ENCODE data around the gene TCP11.

TCP11 gene

DNA sequence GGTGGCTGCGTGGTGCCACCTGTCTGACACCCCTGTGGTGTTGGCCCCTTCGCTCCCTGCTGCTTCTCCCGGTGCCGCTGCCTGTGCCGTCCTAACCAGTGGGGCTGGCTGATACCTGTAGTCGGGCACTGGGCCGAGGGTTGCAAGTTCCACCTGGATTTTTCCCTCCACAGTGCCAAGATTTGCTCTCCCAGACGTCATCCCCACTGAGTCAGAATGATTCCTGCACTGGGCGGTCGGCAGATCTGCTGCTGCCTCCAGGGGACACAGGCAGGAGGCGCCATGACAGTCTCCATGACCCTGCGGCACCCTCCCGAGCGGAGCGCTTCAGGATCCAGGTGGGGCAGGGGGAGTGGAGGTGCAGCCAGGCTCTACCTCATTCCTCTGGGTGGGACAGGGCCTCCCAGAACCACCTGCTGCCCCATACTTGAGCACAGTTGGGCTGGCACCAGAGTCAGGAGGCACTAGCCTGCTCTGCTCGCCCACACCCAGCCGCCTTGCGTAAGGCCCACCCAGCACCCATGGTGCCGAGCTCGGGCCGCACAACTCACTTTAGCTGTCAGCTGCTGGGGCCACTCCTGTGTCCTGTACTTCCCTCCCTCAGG is 60.2 kb downstream of the TCP11 start:
- DNase-seq (ENCODE audit: low read depth in 2 of 2) = no peak

DNA sequence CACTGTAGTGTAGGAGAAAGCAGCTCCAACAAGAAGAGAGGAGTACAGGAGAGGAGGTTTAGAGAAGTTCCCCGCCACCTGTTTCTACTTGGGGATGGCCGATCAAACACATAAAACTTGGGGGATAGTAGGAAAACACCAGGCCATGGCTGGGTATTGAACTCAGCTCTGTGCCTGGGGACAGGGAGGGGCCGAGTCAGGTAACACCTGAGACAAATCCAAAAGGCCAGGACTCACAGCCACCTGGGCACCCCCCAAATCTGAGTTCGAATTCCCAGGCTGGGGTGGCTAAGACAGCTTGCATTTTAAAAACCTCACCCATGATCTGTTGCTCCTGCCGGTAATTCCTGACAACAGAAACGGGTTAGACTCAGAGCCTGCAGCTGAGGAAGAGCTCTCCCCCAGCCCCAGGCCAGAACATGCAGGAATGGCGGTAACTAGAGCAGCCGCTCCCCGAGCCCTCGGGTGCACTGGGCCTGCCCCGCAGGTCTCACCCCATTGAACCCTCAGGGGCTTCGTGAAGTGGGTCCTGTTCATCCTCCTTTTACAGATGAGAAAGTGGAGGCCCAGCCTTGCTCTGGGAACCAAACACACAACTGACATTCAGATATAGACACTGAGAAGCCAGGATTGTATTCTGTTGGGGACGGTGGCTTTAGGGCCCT is 61.0 kb downstream of the TCP11 start:
- no peak for DNase-seq (ENCODE audit: low read depth in 2 of 2)

DNA sequence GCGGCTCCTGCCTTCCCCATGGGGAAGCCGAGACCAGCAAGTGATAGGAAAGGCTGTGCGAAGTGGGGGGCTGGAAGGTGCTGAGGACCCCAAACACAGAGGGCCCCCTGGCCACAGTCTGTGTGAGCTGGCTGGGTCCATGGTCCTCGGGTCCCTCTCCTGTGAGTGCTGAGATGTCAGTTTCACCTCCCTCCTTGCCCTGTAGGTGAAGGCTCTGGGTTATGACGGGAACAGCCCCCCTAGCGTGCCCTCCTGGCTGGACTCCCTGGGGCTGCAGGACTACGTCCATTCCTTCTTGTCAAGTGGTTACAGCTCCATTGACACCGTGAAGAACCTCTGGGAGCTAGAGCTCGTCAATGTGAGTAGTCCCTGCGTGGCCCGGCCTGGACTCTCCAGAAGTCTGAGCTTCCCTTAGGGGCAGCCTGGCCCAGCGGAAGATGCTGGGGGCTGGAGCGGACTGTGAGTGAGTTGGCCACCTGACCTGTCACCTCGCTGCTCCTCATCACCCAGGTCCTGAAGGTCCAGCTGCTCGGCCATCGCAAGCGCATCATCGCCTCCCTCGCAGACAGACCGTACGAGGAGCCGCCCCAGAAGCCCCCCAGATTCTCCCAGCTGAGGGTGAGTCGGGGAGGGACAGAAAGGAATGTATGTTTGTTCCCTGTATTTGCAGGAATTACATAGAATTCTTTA is 61.7 kb downstream of the TCP11 start:
- no peak for DNase-seq (ENCODE audit: low read depth in 2 of 2)

DNA sequence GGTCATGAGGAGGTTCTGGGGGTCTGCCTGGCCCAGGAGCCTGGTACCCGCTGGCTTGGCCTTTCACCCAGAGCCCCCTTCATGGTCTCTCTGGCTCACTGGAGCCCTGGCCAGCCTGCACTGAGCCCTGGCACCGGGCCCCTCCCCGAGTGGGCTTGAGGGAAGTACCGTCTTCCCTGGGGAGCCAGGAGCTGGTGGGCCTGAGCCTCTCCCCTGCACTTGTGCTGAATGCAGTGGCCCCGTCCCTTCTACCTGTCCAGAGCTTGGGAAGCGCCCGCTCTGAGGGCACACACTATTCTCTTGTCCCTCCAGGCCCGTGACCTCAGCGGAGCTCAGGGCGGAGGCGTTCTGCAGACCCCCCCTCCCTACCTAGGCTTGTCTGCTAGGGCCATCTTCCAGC is 62.2 kb downstream of the TCP11 start:
- DNase-seq (ENCODE audit: low read depth in 2 of 2) = no peak

DNA sequence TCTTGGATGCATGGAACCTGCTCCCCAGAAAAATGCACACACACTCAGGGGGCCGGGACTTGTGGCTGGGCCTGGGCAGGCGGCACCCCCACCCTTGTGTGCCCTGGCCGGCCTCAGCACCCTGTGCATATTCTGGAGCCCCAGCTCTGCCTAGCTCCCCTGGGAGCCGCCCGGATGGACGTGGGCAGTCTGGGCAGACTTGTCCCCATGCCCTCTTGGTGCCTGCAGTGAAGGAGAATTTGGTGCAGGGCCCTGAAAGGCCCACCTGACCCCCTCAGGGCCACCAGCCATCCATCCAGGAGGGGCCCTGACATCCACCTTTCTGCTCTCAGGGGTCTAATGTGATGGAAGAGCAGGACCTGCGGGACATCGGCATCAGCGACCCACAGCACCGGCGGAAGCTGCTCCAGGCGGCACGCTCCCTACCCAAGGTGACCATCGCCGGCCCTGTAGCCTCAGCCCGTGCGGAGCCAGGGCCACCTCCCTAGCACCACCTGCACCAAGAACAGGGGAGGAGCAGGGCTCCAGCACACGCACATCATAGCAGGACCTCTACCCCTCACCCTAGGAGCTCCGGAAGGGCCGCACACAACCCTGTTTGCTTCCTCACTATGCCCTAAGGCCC is 62.8 kb downstream of the TCP11 start:
- no peak for DNase-seq (ENCODE audit: low read depth in 2 of 2)

DNA sequence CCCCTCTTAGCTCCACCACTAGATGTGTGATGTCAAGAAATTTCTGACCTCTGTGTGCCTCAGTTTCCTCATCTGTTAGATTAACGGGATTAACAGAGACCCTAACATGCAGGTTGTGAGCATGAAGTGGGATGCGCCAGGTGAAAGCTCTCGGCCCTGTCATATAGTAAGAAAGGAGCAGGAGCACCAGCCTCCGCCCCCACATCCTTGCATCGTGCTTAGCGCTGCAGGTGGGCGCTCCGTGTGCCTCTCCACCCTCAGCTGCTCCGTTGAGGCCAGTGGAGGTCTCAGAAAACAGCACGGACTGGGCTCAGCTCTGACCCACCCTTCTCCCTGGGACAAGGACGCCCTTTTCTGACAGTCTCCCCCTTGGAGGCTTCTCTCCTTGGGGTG is 63.4 kb downstream of the TCP11 start:
- no peak for DNase-seq (ENCODE audit: low read depth in 2 of 2)

DNA sequence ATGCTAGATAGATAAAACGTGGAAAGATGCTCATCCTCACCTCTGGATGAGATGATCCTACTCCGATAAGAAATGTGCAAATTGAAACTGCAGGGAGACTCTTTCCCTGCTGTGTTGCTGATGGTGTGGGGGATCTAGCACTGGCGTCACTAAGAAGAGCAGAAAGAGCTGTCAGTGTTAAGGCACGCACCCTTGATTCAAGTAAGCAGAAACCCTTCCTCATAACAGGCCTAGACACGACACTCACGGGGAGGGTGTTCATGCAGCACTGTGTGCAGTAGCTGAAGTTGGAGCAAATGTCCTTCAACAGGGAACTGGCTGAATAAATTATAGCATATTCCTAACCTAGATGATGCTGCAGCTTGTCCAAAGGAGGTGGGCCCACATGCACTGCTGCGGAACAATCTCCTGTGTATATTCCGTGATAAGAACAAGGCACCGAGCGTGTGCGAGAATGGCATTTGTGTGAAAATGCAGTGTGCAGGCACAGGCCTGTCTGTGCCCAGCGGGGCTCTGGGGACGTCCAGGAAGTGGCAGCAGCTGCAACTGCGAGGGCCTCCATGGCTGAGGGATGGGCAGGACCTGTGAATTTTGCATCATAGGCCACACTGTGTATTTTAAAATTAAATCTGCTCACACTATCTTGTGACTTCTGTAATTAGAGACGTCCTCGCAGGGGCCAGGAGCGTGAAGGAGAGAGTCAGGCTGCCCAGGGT is 64.0 kb downstream of the TCP11 start:
- no peak for DNase-seq (ENCODE audit: low read depth in 2 of 2)

DNA sequence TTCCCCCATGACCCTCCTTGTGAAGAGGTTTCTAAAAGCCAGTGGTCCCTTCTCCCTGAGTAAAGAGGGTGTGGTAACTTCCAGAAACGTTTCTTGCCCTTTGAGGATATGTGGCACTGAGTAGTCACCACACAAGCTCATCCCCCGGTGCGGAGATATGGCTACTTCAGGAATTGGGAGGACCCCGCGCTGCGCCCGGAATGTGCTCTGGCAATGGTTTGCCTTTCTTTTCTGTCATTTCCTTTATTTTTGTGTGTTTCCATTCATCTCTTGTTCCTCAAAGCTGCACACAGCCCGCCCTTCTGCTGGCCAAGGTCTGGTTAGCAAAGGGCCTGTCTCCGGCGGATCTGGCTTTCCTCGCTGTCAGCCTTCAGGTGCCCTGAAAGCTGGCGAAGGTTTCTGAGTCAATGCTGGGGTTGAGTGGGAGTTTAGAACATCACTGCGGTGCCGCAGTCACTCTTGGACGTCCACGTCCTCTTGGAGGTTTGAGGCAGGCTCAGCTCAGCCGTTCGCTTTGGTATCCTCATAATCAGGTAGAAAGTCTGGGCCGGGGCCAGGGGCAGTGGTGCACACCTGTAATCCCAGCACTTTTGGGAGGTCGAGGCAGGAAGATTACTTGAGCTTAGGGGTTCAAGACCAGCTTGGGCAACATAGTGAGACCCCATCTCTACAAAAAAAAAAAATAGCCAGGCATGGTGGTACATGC is 67.2 kb downstream of the TCP11 start:
- DNase-seq (ENCODE audit: low read depth in 2 of 2) = no peak

DNA sequence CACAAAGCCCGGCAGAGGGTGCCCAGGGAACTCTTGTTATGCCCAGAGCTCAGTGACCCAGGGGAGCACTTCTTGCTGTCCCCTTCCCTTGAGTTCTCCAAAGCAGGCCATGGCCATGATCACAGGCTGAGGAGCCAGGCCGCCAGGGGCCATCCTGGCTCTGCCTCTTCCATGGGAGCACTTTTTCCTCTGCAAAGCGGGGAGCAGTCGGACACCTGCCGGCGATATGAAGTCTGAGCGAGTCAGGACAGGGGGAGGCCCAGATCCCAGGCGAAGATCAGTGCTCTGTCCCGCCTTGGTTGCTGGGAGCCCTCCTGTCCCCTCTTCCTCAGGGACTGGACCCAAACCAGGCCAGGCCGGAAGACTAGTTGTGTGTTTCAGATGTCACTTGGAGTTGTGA is 67.9 kb downstream of the TCP11 start:
- DNase-seq (ENCODE audit: low read depth in 2 of 2) = no peak

DNA sequence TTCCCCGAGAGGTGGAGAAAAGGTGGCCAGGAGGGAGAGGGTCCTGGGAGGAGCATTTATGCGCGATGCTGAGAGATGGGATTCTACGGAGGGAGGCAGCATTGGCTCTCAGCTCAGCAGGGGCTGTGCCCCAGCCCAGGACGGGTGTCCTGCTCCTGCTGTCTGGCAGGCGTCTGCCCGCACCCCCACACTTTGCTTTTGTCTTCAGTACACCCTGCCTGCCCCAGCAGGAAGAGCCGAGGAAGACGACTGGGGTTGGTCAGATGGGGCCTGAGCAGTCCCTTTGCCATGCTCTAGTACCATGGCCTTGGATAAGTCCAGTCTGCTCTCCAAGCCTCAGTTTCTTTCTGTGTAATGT is 68.5 kb downstream of the TCP11 start:
- no peak for DNase-seq (ENCODE audit: low read depth in 2 of 2)

DNA sequence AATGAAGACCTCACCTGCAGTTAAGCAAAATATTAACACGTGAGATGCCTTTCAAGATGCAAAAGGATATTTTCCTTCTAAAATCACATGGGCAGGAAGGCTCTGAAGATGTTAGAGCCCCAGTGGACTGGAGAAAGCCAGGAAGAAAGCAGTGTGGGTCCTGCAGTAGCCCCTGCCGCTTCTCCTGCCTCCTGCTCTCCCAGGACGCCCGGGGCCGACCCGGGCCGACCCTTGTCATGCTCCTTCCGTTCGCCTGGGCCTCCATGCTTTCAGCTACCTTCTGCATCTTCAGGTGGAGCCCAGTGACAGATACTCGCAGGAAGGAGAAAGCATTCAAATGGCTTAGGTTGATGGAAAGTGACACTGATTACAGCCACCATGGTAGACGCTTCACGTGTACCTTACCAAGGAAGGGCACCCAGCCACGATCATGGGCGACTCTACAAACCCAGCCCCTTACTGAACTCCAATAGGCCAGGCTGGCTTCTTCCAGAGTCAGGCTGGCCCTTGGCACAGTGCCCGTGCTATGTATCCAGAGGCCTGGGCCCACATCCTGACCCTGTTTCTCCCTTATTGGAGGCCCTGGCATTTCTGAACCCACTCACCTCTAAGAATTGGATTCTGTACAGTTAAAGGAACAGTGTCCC is 69.0 kb downstream of the TCP11 start:
- DNase-seq (ENCODE audit: low read depth in 2 of 2) = no peak

DNA sequence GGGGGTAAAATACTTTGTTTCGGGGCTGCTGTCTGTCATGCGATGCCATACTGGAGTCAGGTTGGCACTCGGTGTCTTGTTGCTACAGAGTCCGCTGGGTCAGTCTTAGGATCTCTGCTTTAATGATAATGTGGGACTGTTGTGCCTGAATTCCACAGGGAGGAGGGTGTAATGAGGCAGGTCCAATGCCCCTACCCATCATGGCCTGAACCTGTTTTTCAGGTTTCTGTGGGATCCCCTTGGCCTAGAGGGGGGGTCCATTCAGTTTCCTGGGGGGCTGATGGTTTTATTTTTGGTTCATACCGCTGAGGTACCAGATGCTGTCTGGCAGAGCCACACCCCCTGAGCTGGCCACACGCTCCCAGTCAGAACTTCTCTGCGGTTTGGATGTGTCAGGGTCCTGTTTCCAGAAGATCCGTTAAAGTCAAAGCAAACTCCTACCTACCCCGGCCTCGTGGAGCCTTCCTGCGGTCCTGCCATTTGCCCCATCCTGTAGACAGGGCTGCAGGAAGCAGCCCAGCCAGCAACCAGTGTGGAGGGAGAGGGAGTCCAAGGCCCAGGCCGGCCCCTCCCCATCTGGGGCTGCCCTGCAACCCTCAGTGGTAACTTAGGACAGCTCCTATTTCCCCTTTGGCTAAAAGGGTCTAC is 69.7 kb downstream of the TCP11 start:
- no peak for DNase-seq (ENCODE audit: low read depth in 2 of 2)

DNA sequence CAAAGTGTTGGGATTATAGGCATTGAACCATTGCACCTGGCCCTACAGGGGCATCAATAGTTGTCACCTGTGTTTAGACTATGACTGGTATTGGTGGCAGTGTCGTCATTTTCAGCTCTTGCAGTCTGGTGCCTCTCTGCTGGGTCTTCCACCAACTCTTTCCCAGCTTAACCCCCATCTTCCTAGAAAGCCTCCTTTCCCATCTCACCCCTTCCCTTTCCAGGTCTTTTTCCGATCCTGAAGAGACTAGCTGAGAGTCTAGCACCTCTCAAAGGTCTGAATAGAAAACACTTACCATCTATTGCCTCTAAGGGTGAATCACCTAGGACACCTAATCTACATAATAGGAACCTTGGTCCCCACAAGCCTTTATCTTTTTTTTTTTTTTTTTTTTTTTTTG is 71.0 kb downstream of the TCP11 start:
- no peak for DNase-seq (ENCODE audit: low read depth in 2 of 2)

DNA sequence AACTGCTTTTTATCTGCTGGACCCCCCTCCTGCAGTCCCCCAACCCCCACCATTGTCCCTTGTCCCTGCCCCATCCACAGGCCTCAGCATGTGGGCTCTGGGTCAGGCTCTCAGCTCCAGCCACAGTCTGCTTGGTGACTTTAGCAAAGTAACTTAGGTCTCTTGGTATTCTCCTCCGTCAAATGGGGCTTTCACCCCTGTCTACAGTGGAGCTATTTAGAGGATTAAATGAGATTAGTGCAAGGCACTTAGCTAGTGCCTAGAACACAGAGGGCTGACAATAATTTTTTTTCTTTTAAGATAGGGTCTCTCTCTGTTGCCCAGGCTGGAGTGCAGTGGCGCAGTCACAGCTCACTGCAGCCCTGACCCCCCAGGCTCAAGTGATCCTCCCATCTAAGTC is 71.9 kb downstream of the TCP11 start:
- DNase-seq (ENCODE audit: low read depth in 2 of 2) = no peak

DNA sequence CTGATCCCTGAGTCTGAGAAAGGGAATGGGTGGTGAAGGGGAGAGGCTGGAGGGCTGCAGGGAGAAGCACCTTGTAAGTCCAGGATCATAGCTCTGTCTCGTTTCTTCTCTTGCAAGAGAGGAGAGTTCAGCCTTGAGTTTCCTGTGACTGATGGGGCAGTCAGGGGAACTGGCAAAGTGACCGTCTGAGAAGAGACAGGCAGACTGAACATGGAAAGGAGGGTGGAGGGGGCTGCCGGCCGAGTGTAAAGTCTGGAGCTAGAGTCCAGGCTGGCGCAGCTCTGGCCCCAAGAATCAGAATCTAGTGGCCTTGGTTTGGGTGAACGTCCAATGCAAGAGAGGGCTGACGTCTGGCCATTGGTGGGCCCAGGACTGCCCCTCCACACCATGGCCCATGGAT is 72.5 kb downstream of the TCP11 start:
- DNase-seq (ENCODE audit: low read depth in 2 of 2) = no peak

DNA sequence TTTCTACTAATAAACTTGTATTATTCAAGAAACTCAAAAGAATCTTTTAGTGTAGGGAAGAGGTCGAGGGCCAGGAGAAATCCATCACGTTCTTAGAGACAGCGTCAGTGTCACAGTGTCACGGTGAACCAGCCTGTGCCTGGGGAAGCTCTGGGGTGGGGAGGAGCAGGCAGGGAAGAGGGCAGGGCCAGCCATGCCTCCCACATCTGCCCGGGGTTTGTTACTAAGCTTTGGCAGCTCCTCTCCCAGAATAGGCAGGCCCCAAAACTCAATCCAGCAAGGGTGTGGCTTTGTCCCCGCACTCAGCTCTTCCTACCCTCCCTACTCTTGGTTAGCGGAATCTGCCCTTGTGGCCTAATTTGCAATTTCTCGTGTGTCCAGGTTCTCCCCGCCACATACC is 72.9 kb downstream of the TCP11 start:
- DNase-seq (ENCODE audit: low read depth in 2 of 2) = no peak
